ENCODE results near the gene ZBTB26. TPM values are rescaled to one million over a fixed set of nuclear protein-coding genes. Genes with fewer than 3 reads are reported as not detected.
A peak's percentile ranks its signal among the peaks of the same experiment; 100 is the strongest.
"Not testable (repeated sequence)": the region's sequence is repeated elsewhere in the genome, so short reads cannot be mapped to it uniquely, and the experiment has no call there.

ZBTB26 gene
- total RNA-seq, 2 experiments from 2014 or later = 4.8 to 6.0 TPM

GRCh38 chr9:122875523-122875922, 55.8 kb downstream of the ZBTB26 start:
- TF ChIP-seq, protein P1, sequence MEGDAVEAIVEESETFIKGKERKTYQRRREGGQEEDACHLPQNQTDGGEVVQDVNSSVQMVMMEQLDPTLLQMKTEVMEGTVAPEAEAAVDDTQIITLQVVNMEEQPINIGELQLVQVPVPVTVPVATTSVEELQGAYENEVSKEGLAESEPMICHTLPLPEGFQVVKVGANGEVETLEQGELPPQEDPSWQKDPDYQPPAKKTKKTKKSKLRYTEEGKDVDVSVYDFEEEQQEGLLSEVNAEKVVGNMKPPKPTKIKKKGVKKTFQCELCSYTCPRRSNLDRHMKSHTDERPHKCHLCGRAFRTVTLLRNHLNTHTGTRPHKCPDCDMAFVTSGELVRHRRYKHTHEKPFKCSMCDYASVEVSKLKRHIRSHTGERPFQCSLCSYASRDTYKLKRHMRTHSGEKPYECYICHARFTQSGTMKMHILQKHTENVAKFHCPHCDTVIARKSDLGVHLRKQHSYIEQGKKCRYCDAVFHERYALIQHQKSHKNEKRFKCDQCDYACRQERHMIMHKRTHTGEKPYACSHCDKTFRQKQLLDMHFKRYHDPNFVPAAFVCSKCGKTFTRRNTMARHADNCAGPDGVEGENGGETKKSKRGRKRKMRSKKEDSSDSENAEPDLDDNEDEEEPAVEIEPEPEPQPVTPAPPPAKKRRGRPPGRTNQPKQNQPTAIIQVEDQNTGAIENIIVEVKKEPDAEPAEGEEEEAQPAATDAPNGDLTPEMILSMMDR (IDR thresholded peaks at IDR 0.05) = no peak
- CTCF ChIA-PET = no interaction called here
- Mint-ChIP-seq H3K4me1 (ENCODE audit: low read depth) (no peaks in the 10 kb centered on the region), H3K4me3 (no peak overlapping the region), H3K9me3 (no peaks in the 10 kb centered on the region), H3K27me3 (no peaks in the 10 kb centered on the region), H3K36me3 (ENCODE audit: low read depth) (peaks cover 88% of the 10 kb centered on the region), H3K27ac (peak overlapping the region; percentile 15)
- no peaks in the 10 kb centered on the region for H3K9me3 ChIP-seq (ENCODE audit: control insufficient read depth in 1 of 2, insufficient read depth in 1 of 2, low read length in 2 of 2)
- DNase-seq = no peak
- H3K27ac ChIP-seq (ENCODE audit: low read depth in 1 of 2, low read length in 2 of 2) = no peak overlapping the region
- POLR2A ChIA-PET = no interaction called here
- no peaks in the 10 kb centered on the region for H3K27me3 ChIP-seq (ENCODE audit: control insufficient read depth in 1 of 2, insufficient read depth in 2 of 2, low read length in 2 of 2)
- intact Hi-C loops (cut with DNase I, micrococcal nuclease) = no loop called here
- peaks cover 90% of the 10 kb centered on the region for H3K36me3 ChIP-seq (ENCODE audit: insufficient read depth, low read length)
- ATAC-seq (ENCODE audit: poor library complexity) = no peak
- no peaks in the 10 kb centered on the region for H3K4me1 ChIP-seq (ENCODE audit: insufficient read depth, low read length)
- H3K4me3 ChIP-seq (ENCODE audit: low read length) = no peak overlapping the region

DNA sequence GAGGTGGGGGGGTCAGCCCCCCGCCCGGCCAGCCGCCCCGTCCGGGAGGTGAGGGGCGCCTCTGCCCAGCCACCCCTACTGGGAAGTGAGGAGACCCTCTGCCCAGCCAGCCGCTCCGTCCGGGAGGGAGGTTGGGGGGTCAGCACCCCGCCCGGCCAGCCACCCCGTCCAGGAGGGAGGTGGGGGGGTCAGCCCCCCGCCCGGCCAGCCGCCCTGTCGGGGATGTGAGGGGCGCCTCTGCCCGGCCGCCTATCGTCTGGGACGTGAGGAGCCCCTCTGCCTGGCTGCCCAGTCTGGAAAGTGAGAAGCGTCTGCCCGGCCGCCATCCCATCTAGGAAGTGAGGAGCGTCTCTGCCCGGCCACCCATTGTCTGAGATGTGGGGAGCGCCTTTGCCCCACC, 64.0 kb downstream of the ZBTB26 start:
- POLR2A ChIA-PET; H3K27ac ChIP-seq (ENCODE audit: low read depth in 1 of 2, low read length in 2 of 2); H3K4me1 ChIP-seq (ENCODE audit: insufficient read depth, low read length); H3K4me3 Mint-ChIP-seq; H3K4me3 ChIP-seq (ENCODE audit: low read length); H3K27me3 ChIP-seq (ENCODE audit: control insufficient read depth in 1 of 2, insufficient read depth in 2 of 2, low read length in 2 of 2); H3K9me3 Mint-ChIP-seq; CTCF ChIA-PET; DNase-seq; H3K27ac Mint-ChIP-seq; H3K4me1 Mint-ChIP-seq (ENCODE audit: low read depth); intact Hi-C loops (cut with DNase I, micrococcal nuclease); H3K9me3 ChIP-seq (ENCODE audit: control insufficient read depth in 1 of 2, insufficient read depth in 1 of 2, low read length in 2 of 2); H3K27me3 Mint-ChIP-seq; ATAC-seq (ENCODE audit: poor library complexity): not testable (repeated sequence)
- peaks cover 58% of the 10 kb centered on the region for H3K36me3 Mint-ChIP-seq (ENCODE audit: low read depth)
- peaks cover 42% of the 10 kb centered on the region for H3K36me3 ChIP-seq (ENCODE audit: insufficient read depth, low read length)

- H3K27ac Mint-ChIP-seq = no peak overlapping the region
- H3K4me3 Mint-ChIP-seq = no peak overlapping the region
- Histone ChIP-seq H3K9me3 (ENCODE audit: control insufficient read depth in 1 of 2, insufficient read depth in 1 of 2, low read length in 2 of 2) (no peaks in the 10 kb centered on the region), H3K4me3 (ENCODE audit: low read length) (no peak overlapping the region), H3K27me3 (ENCODE audit: control insufficient read depth in 1 of 2, insufficient read depth in 2 of 2, low read length in 2 of 2) (no peaks in the 10 kb centered on the region), H3K4me1 (ENCODE audit: insufficient read depth, low read length) (no peaks in the 10 kb centered on the region), H3K36me3 (ENCODE audit: insufficient read depth, low read length) (peaks cover 33% of the 10 kb centered on the region), H3K27ac (ENCODE audit: low read depth in 1 of 2, low read length in 2 of 2) (no peak overlapping the region)
- H3K36me3 Mint-ChIP-seq (ENCODE audit: low read depth) = peaks cover 52% of the 10 kb centered on the region
- POLR2A ChIA-PET = no interaction called here
- intact Hi-C loops (cut with DNase I, micrococcal nuclease) = no loop called here
- CTCF ChIA-PET = no interaction called here
- ATAC-seq (ENCODE audit: poor library complexity) (no peak), DNase-seq (no peak)
- no peaks in the 10 kb centered on the region for H3K9me3 Mint-ChIP-seq
- no peaks in the 10 kb centered on the region for H3K4me1 Mint-ChIP-seq (ENCODE audit: low read depth)
- no peaks in the 10 kb centered on the region for H3K27me3 Mint-ChIP-seq
- TF ChIP-seq, protein P1 (IDR thresholded peaks at IDR 0.05) = no peak
Observed at GRCh38 chr9:122866079-122866478, 65.2 kb downstream of the ZBTB26 start.

Other genes starting within 250 kb of the ZBTB26 start
- not detected for gene OR1L4, start 207.5 kb downstream of the ZBTB26 start, total RNA-seq
- gene OR1L6, start 189.2 kb downstream of the ZBTB26 start, total RNA-seq = not detected
- not detected for gene OR5C1, start 142.6 kb downstream of the ZBTB26 start, total RNA-seq
- not detected for gene OR1K1, start 131.4 kb downstream of the ZBTB26 start, total RNA-seq
- gene PDCL, start 102.9 kb downstream of the ZBTB26 start, total RNA-seq = 10 to 100 TPM; 26.6 to 27.3 TPM
- 10 to 100 TPM; 85.2 to 86.8 TPM for gene RC3H2, start 26.2 kb downstream of the ZBTB26 start, total RNA-seq
- gene ZBTB6, start 18.2 kb downstream of the ZBTB26 start, total RNA-seq = 1 to 10 TPM; 3.6 to 3.9 TPM
- 10 to 100 TPM; 20.6 to 24.9 TPM for gene RABGAP1, start 9.5 kb upstream of the ZBTB26 start, total RNA-seq
- under 1 TPM; 0.74 to 0.89 TPM for gene GPR21, start 102.2 kb upstream of the ZBTB26 start, total RNA-seq